K562 (cell line): ENCODE results near the gene TYW1. TPM values are rescaled to one million over a fixed set of nuclear protein-coding genes. Genes with fewer than 3 reads are reported as not detected.
"Not testable (repeated sequence)": the region's sequence is repeated elsewhere in the genome, so short reads cannot be mapped to it uniquely, and the experiment has no call there.

Experiments used
- ATAC-seq: fragments of 200-7000 bp; cut with Tn5 transposase; 3 replicates; pipeline ENCODE4 v1.9.1; 2020; ENCODE audit warnings: moderate library complexity
- BruUV-seq: library from RNA; stranded (reverse); fragments of 400-500 nt; replicated peaks from 2 replicates; lab custom pipeline; 2021; lab: Mats Ljungman, UMichigan
- CTCF ChIA-PET: fragments of 300-600 bp; formaldehyde crosslinking; extraction: SDS; loops from one replicate; lab custom pipeline; 2021; ENCODE audit warnings: low intra/inter-chr PET ratio; lab: Yijun Ruan, JAX
- POLR2A ChIA-PET: fragments of 300-600, 350-650 bp; sonication (Branson Sonifier 250); formaldehyde crosslinking; extraction: SDS; loops from one replicate; lab custom pipeline; 2021; ENCODE audit warnings: antibody characterized with exemption, inconsistent platforms; lab: Yijun Ruan, JAX
- DNase-seq, 4 experiments: peaks; one replicate each; pipeline versions ENCODE4 v3.0.0 to v3.0.0-alpha.2; 2011 to 2018; ENCODE audit warnings: low spot score in 3 of 4, mixed read lengths in 3 of 4; ENCODE audit errors: extremely low read depth in 1 of 4
- FAIRE-seq: peaks from 2 replicates; lab custom pipeline; 2011; peaks lifted over from hg19 to GRCh38; lab: Jason Lieb, UNC
- H2AFZ ChIP-seq: 2 replicates; pipeline ENCODE4 v1.6.0; 2011; ENCODE audit warnings: low read depth, low read length, control low read depth, inconsistent platforms
- H3K27ac ChIP-seq: fragments of 200-600 bp; 3 replicates; pipeline ENCODE4 v1.8.0; 2011; ENCODE audit warnings: low read depth, mild to moderate bottlenecking, control low read depth, inconsistent platforms, low read length, moderate library complexity, mixed read lengths; ENCODE audit errors: extremely low read depth
- H3K27me3 ChIP-seq, 2 experiments: fragments of 300-600 bp in 1 of 2; 2 replicates in 1 of 2; 3 replicates in 1 of 2; pipeline versions ENCODE4 v1.6.0 to v1.8.0; 2011; ENCODE audit warnings: inconsistent platforms in 2 of 2, low read length in 2 of 2, mild to moderate bottlenecking in 1 of 2, mixed read lengths in 1 of 2, moderate library complexity in 1 of 2; ENCODE audit not compliant: control insufficient read depth in 2 of 2, insufficient read depth in 2 of 2
- H3K36me3 ChIP-seq: fragments of 300-600 bp; 3 replicates; pipeline ENCODE4 v1.8.0; 2011; ENCODE audit warnings: mild to moderate bottlenecking, low read length, inconsistent platforms; ENCODE audit not compliant: control insufficient read depth, insufficient read depth
- H3K4me1 ChIP-seq, 2 experiments: fragments of 200-600 bp in 1 of 2; replicated peaks in 1 of 2; 2 replicates in 1 of 2; 3 replicates in 1 of 2; pipeline versions ENCODE4 v1.5.1 to v1.8.0; 2011; ENCODE audit warnings: inconsistent platforms in 2 of 2, low read length in 2 of 2, mild to moderate bottlenecking in 1 of 2, mixed read lengths in 1 of 2, moderate library complexity in 1 of 2; ENCODE audit not compliant: control insufficient read depth in 2 of 2, insufficient read depth in 2 of 2
- H3K4me2 ChIP-seq: 2 replicates; pipeline ENCODE4 v1.6.1; 2011; ENCODE audit warnings: low read length, control low read depth, inconsistent platforms, mixed read lengths; ENCODE audit not compliant: insufficient read depth
- H3K4me3 ChIP-seq: fragments of 200-600 bp; sonication (generic), shearing (Covaris generic); 2 replicates; pipeline ENCODE4 v1.5.1; 2016; ENCODE audit warnings: control low read depth, inconsistent platforms
- H3K79me2 ChIP-seq: fragments of 200-600 bp; 3 replicates; pipeline ENCODE4 v1.8.0; 2011; ENCODE audit warnings: low read length, inconsistent platforms; ENCODE audit not compliant: control insufficient read depth, insufficient read depth
- H3K9ac ChIP-seq, 2 experiments: 2 replicates each; pipeline versions ENCODE4 v1.6.0 to v1.6.1; 2011; ENCODE audit warnings: low read depth in 2 of 2, low read length in 2 of 2, control low read depth in 1 of 2, inconsistent platforms in 1 of 2, mild to moderate bottlenecking in 1 of 2, mixed read lengths in 1 of 2; ENCODE audit not compliant: insufficient read depth in 1 of 2
- H3K9me1 ChIP-seq: one replicate; pipeline ENCODE4 v1.6.0; 2011; ENCODE audit warnings: inconsistent platforms, mild to moderate bottlenecking, low read length, moderate library complexity; ENCODE audit not compliant: control insufficient read depth, insufficient read depth
- H3K9me3 ChIP-seq: replicated peaks from 2 replicates; pipeline ENCODE4 v1.5.1; 2011; ENCODE audit warnings: low read depth, low read length, inconsistent platforms; ENCODE audit not compliant: control insufficient read depth, insufficient read depth
- H4K20me1 ChIP-seq: replicated peaks from 2 replicates; pipeline ENCODE4 v1.6.1; 2011; ENCODE audit warnings: low read length, inconsistent platforms, mixed read lengths; ENCODE audit not compliant: control insufficient read depth, insufficient read depth
- ARID1B ChIP-seq: fragments of 450-650 bp; IDR thresholded peaks from 2 replicates; pipeline ENCODE4 v1.6.1; 2016; ENCODE audit warnings: antibody characterized with exemption, mild to moderate bottlenecking, inconsistent platforms
- C11orf30 ChIP-seq: fragments of 450-650 bp; IDR thresholded peaks from 2 replicates; pipeline ENCODE4 v1.6.1; 2016; ENCODE audit warnings: low read depth, mild to moderate bottlenecking
- CEBPB ChIP-seq: fragments of 450-650 bp; IDR thresholded peaks from 2 replicates; pipeline ENCODE4 v1.6.1; 2016; ENCODE audit warnings: missing genetic modification characterization, missing compliant biosample characterization
- DPF2 ChIP-seq: fragments of 450-650 bp; IDR thresholded peaks from 2 replicates; pipeline ENCODE4 v1.6.1; 2016
- MEIS2 ChIP-seq: fragments of 450-650 bp; IDR thresholded peaks from 2 replicates; pipeline ENCODE4 v1.6.1; 2014; ENCODE audit warnings: mild to moderate bottlenecking; ENCODE audit not compliant: partially characterized antibody
- SMARCE1 ChIP-seq: fragments of 450-650 bp; IDR thresholded peaks from 2 replicates; pipeline ENCODE4 v1.7.1; 2016; ENCODE audit warnings: mild to moderate bottlenecking
- SRF ChIP-seq, 2 experiments: fragments of 250-450, 450-650 bp in 1 of 2; sonication (Bioruptor Pico) in 1 of 2; sonication (generic) in 1 of 2; formaldehyde crosslinking; IDR thresholded peaks; 2 replicates each; pipeline versions ENCODE4 v1.5.0 to v1.5.1; 2020 to 2022; ENCODE audit warnings: mild to moderate bottlenecking in 1 of 2, missing genetic modification reagents in 1 of 2
- WGBS: fragments of 100-300 bp; shearing (Covaris generic); methylation state at CpG from one replicate; pipeline ENCODE4 v1.1.6; 2016; ENCODE audit warnings: low coverage, mixed read lengths; ENCODE audit not compliant: insufficient coverage; ENCODE audit errors: missing lambda C conversion rate; 5-methylcytosine and 5-hydroxymethylcytosine counted together
- in situ Hi-C: fragments of 300-500 bp; cut with MboI; formaldehyde crosslinking; loops from 4 replicates; pipeline ENCODE4 v1.15.0; 2018; ENCODE audit warnings: inconsistent platforms, mixed read lengths
- intact Hi-C: fragments of 100-400 bp; cut with micrococcal nuclease; formaldehyde crosslinking; loops from 2 replicates; pipeline ENCODE4 v1.14.2; 2022
- polyA plus RNA-seq, 8 experiments: library from polyadenylated mRNA; depleted of rRNA in 4 of 8; stranded (reverse) in 5 of 8; unstranded in 3 of 8; fragments of >200 nt; fragmentation: Nextera tagmentation in 2 of 8; fragmentation: Illumina TruSeq in 1 of 8; extraction: Ambion mirVana in 2 of 8; extraction: Trizol in 1 of 8; gene quantifications; 2 replicates each; pipeline versions ENCODE4 v1.2.1 to v1.2.3, GENCODE V29; 2011 to 2014; ENCODE audit warnings: inconsistent platforms in 1 of 8, missing spikeins in 1 of 8
- total RNA-seq, 7 experiments: library from RNA; depleted of rRNA in 6 of 7; stranded (reverse); fragments of >200 nt in 6 of 7; fragmentation: Illumina TruSeq in 2 of 7; extraction: Trizol in 2 of 7; gene quantifications; 2 replicates each; pipeline versions ENCODE4 v1.2.1 to v1.2.3, GENCODE V29; 2011 to 2021; ENCODE audit warnings: low replicate concordance in 1 of 7
- TF ChIP-seq, protein P1 (sequence below): sonication (generic); IDR thresholded peaks from 2 replicates; pipeline ENCODE4 v1.6.1; 2016

TYW1 gene
- total and polyA plus RNA-seq, 9 of the 15 experiments (the other 6 are each of a cell fraction or from before 2014, with no cell fraction given), result 17.4 to 32.0 (median 26.2) TPM

DNA sequence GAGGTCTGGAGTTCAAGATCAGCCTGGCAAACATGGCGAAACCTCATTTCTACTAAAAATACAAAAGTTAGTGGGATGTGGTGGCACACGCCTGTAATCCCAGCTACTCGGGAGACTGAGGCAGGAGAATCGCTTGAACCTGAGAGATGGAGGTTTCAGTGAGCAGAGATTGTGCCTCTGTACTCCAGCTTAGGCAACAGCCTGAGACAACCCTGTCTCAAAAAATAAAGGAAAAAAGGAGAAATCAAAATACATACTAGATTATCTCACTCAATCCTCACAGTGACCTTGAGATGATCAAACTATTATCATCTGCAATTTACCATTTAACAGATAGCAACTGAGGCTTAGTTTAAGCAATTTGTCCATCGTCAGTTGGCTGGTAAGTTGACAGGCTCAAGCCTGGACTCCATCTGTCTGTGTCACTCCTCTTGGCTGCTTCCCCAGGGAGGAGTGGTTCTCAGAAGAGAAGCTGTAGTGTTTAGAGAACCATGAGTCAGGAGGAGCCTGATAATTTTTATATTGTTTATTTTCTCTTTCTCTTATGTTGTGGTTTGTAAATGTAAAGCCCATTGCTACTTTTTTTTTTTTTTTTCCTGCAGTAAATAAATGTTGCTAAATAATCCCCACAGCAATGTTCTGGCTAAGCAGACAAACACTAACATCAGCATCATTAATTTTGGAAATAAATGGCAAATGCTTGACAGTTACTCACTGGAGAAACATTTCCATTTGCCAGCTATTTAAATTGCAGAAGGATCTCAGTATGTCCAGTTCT is 46.3 kb downstream of the TYW1 start (continued):
- TF ChIP-seq MEIS2 (peak; percentile 93), C11orf30 (peak; percentile 67), ARID1B (peak; percentile 65), SRF (CRISPR knock-in tag; IDR thresholded peaks at IDR 0.05) (peak in 1 of 2 experiments; percentile 92; a peak in 1 of 4 replicates), SMARCE1 (0 out of 2 replicates have a peak, but pooled peaks have one; percentile 33), DPF2 (peak; percentile 65), CEBPB (tag) (0 out of 2 replicates have a peak, but pooled peaks have one; percentile 14)
- TF ChIP-seq, protein P1, sequence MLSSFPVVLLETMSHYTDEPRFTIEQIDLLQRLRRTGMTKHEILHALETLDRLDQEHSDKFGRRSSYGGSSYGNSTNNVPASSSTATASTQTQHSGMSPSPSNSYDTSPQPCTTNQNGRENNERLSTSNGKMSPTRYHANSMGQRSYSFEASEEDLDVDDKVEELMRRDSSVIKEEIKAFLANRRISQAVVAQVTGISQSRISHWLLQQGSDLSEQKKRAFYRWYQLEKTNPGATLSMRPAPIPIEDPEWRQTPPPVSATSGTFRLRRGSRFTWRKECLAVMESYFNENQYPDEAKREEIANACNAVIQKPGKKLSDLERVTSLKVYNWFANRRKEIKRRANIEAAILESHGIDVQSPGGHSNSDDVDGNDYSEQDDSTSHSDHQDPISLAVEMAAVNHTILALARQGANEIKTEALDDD, result peak; percentile 41; the same call in 1 of the 2 replicates

DNA sequence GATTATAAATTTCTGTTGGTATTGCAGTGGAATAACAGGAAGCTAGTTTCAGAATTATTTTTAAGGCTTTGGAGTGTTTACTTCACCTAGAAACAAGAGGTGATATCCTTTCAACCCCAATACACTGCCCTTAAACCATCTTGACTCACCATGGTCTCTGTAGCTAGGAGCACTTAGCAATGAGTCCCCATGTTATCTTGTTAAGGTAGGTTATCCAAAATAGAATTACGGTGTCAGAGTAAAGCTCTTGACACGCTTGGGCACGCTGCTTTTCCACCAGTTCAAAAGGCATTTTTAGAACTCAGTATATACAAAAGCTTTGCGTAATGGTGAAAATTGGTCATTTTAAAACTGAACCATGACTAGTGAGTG is 46.9 kb downstream of the TYW1 start:
- H3K79me2 ChIP-seq, BruUV-seq, H3K27ac ChIP-seq, FAIRE-seq, H3K4me2 ChIP-seq, H3K9me1 ChIP-seq, H3K9me3 ChIP-seq, in situ Hi-C loops, POLR2A ChIA-PET, H3K9ac ChIP-seq, H2AFZ ChIP-seq, H4K20me1 ChIP-seq, ATAC-seq, H3K4me3 ChIP-seq, H3K27me3 ChIP-seq, CTCF ChIA-PET, DNase-seq: not testable (repeated sequence)
- intact Hi-C loops, result loop anchor here (10.0 kb wide), 1 partner anchor 61 kb away; no protein-coding TSS in a partner anchor
- Histone ChIP-seq H3K36me3 (peaks cover 11% of the 10 kb centered on the region; the same call in 1 of the 3 replicates), H3K4me1 (peaks cover 7 to 10% of the 10 kb centered on the region in 2 experiments; a peak in 4 of 5 replicates)
- WGBS, result 100% methylated on average over 4 of the region's 4 CpGs
